ENCODE measurements around the gene FYB1.

GRCh38 chr5:39157701-39158100 is 61.7 kb downstream of the FYB1 start:
- no peak for TF ChIP-seq EZH2 (IDR thresholded peaks at IDR 0.05; ENCODE audit: low read length, missing control alignments)
- TF ChIP-seq, protein P1, sequence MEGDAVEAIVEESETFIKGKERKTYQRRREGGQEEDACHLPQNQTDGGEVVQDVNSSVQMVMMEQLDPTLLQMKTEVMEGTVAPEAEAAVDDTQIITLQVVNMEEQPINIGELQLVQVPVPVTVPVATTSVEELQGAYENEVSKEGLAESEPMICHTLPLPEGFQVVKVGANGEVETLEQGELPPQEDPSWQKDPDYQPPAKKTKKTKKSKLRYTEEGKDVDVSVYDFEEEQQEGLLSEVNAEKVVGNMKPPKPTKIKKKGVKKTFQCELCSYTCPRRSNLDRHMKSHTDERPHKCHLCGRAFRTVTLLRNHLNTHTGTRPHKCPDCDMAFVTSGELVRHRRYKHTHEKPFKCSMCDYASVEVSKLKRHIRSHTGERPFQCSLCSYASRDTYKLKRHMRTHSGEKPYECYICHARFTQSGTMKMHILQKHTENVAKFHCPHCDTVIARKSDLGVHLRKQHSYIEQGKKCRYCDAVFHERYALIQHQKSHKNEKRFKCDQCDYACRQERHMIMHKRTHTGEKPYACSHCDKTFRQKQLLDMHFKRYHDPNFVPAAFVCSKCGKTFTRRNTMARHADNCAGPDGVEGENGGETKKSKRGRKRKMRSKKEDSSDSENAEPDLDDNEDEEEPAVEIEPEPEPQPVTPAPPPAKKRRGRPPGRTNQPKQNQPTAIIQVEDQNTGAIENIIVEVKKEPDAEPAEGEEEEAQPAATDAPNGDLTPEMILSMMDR (conservative IDR thresholded peaks at IDR 0.05 in 1 of 2, IDR thresholded peaks at IDR 0.05 in 1 of 2; ENCODE audit: low read depth in 1 of 2, low read length in 2 of 2), result no peak

Measured in fibroblast of lung (primary cell).